ENCODE results near the gene NEIL1.
"Not testable (repeated sequence)": the region's sequence is repeated elsewhere in the genome, so short reads cannot be mapped to it uniquely, and the experiment has no call there.

NEIL1 gene

DNA sequence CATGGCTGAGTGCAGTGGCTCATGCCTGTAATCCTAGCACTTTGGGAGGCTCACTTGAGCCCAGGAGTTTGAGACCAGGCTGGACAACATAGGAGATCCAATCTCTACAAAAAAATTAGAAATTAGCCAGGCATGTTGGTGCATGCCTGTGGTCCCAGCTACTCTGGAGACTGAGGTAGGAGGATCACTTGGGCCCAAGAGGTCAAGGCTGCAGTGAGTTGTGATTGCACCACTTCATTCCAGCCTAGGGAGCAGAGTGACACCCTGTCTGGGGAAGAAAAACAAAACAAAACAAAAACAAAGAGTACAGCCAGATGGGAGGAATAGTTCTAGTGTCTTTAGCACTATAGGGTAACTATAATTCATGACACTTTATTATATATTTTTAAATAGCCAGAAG lies 37.1 kb upstream of the NEIL1 start:
- no peaks in the 10 kb centered on the region for H3K36me3 ChIP-seq (ENCODE audit: control insufficient read depth in 1 of 2, insufficient read depth in 2 of 2, low read depth in 1 of 2, low read length in 2 of 2)
- H3K4ac ChIP-seq (ENCODE audit: low read depth in 1 of 2, low read length in 2 of 2): no peak overlapping the region
- no peak overlapping the region for H3K4me3 ChIP-seq (ENCODE audit: insufficient read depth in 1 of 2, low read depth in 1 of 2, low read length in 2 of 2)
- H2BK15ac ChIP-seq (ENCODE audit: low read depth, poor library complexity, severe bottlenecking): no peak overlapping the region
- no peak overlapping the region for H3K9ac ChIP-seq (ENCODE audit: low read length)
- no peak overlapping the region for H4K8ac ChIP-seq (ENCODE audit: low read length)
- H3K23ac ChIP-seq (ENCODE audit: low read length in 2 of 2): no peak overlapping the region
- H3K27me3 ChIP-seq (ENCODE audit: control insufficient read depth in 1 of 2, insufficient read depth in 1 of 2, low read length in 2 of 2): peaks cover 12 to 68% of the 10 kb centered on the region in 2 experiments
- H3K14ac ChIP-seq (ENCODE audit: low read length in 2 of 2): no peak overlapping the region
- H3K79me1 ChIP-seq (replicated peaks; ENCODE audit: low read length, poor library complexity, severe bottlenecking): no peaks in the 10 kb centered on the region
- no peak overlapping the region for H3K27ac ChIP-seq (ENCODE audit: low read length, poor library complexity, severe bottlenecking)
- H2AFZ ChIP-seq (ENCODE audit: low read depth, low read length): no peak overlapping the region
- H3K18ac ChIP-seq (ENCODE audit: low read depth in 1 of 2, low read length in 2 of 2): peak overlapping the region in 1 of 2 experiments; percentile 24
- H2BK5ac ChIP-seq (ENCODE audit: low read depth, low read length, poor library complexity, severe bottlenecking): no peak overlapping the region
- H3K9me3 ChIP-seq (ENCODE audit: control insufficient read depth, low read length): no peaks in the 10 kb centered on the region
- DNase-seq: peak; percentile 28
- no peak overlapping the region for H2BK12ac ChIP-seq (ENCODE audit: low read length in 2 of 2)
- no peak overlapping the region for H2BK120ac ChIP-seq (ENCODE audit: low read depth, low read length)
- no peak overlapping the region for H2AK5ac ChIP-seq (ENCODE audit: low read length, severe bottlenecking)
- H4K91ac ChIP-seq (ENCODE audit: low read length): no peak overlapping the region
- H3K4me2 ChIP-seq (ENCODE audit: low read length, poor library complexity, severe bottlenecking): no peak overlapping the region
- H3K4me1 ChIP-seq (ENCODE audit: control insufficient read depth, insufficient read depth, low read depth, low read length): peaks cover 6% of the 10 kb centered on the region

DNA sequence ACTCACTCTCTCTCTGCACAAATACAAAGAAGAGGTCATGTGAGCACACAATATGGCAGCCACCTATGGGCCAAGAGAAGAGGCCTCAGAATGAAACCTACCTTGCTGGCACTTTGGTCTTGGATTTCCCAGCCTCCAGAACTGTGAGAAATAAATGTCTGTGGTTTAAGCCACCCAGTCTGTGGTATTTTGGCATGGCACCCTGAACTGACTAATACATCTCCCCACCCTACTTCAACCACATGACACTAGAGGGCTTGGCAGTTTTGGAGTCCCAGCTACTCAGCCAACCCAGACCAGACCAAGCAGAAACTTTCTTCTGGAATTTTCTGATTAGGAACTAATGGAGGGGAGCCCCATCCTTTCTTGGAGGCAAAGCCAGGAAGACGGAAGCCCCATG lies 34.3 kb upstream of the NEIL1 start:
- H4K8ac ChIP-seq (ENCODE audit: low read length); H3K4ac ChIP-seq (ENCODE audit: low read depth in 1 of 2, low read length in 2 of 2); H2BK12ac ChIP-seq (ENCODE audit: low read length in 2 of 2); H2AFZ ChIP-seq (ENCODE audit: low read depth, low read length); H2BK120ac ChIP-seq (ENCODE audit: low read depth, low read length); H2AK5ac ChIP-seq (ENCODE audit: low read length, severe bottlenecking); H3K4me3 ChIP-seq (ENCODE audit: insufficient read depth in 1 of 2, low read depth in 1 of 2, low read length in 2 of 2); DNase-seq; H3K18ac ChIP-seq (ENCODE audit: low read depth in 1 of 2, low read length in 2 of 2); H3K36me3 ChIP-seq (ENCODE audit: control insufficient read depth in 1 of 2, insufficient read depth in 2 of 2, low read depth in 1 of 2, low read length in 2 of 2); H3K14ac ChIP-seq (ENCODE audit: low read length in 2 of 2); H3K9ac ChIP-seq (ENCODE audit: low read length); H4K91ac ChIP-seq (ENCODE audit: low read length); H3K4me2 ChIP-seq (ENCODE audit: low read length, poor library complexity, severe bottlenecking); H3K9me3 ChIP-seq (ENCODE audit: control insufficient read depth, low read length); H3K4me1 ChIP-seq (ENCODE audit: control insufficient read depth, insufficient read depth, low read depth, low read length); H3K79me1 ChIP-seq (replicated peaks; ENCODE audit: low read length, poor library complexity, severe bottlenecking); H3K27ac ChIP-seq (ENCODE audit: low read length, poor library complexity, severe bottlenecking); H2BK15ac ChIP-seq (ENCODE audit: low read depth, poor library complexity, severe bottlenecking); H3K23ac ChIP-seq (ENCODE audit: low read length in 2 of 2); H2BK5ac ChIP-seq (ENCODE audit: low read depth, low read length, poor library complexity, severe bottlenecking): not testable (repeated sequence)
- WGBS: 95% methylated on average over 1 of the region's 1 CpG
- H3K27me3 ChIP-seq (ENCODE audit: control insufficient read depth in 1 of 2, insufficient read depth in 1 of 2, low read length in 2 of 2): peaks cover 0 to 54% of the 10 kb centered on the region in 2 experiments

DNA sequence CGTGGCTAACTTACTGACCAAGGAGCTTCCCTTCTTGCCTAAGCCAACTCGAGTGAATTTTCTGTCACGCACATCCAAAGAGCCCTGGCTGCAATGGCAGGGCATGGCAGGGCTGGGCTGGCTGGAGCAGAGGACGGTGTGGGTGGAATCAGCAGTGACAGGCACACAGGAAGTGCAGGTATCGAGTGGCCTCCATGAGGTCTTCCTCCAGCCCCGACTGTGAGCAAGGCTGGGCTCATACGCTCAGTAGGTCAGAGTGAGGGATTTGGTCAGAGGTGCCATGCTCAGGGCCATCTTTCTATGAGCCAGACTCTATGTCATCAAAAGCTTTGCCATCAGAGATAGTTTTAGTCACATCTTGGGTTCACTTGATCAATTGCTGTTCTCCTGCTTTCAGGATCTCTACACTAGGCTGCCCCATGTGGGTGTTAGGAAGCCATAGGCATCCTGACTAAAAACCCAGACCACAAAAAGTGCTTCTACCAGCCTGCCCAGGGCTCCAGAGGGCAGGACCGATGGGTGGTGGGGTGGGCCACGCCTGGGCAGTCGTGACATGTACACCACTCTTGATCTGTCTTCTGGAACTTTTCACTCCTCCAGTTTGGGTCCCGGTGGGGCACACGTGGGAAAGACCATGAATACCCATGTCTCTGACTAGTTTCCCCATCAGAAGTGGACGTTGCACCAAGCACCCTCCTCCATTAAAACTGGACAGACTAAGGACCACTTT lies 33.6 kb upstream of the NEIL1 start:
- no peak overlapping the region for H3K18ac ChIP-seq (ENCODE audit: low read depth in 1 of 2, low read length in 2 of 2)
- H2AFZ ChIP-seq (ENCODE audit: low read depth, low read length): no peak overlapping the region
- H4K91ac ChIP-seq (ENCODE audit: low read length): no peak overlapping the region
- H2AK5ac ChIP-seq (ENCODE audit: low read length, severe bottlenecking): no peak overlapping the region
- no peak overlapping the region for H2BK120ac ChIP-seq (ENCODE audit: low read depth, low read length)
- H3K36me3 ChIP-seq (ENCODE audit: control insufficient read depth in 1 of 2, insufficient read depth in 2 of 2, low read depth in 1 of 2, low read length in 2 of 2): no peaks in the 10 kb centered on the region
- no peak overlapping the region for H2BK15ac ChIP-seq (ENCODE audit: low read depth, poor library complexity, severe bottlenecking)
- H3K23ac ChIP-seq (ENCODE audit: low read length in 2 of 2): no peak overlapping the region
- H3K4ac ChIP-seq (ENCODE audit: low read depth in 1 of 2, low read length in 2 of 2): no peak overlapping the region
- no peak overlapping the region for H3K9ac ChIP-seq (ENCODE audit: low read length)
- H3K79me1 ChIP-seq (replicated peaks; ENCODE audit: low read length, poor library complexity, severe bottlenecking): no peaks in the 10 kb centered on the region
- no peak overlapping the region for H2BK5ac ChIP-seq (ENCODE audit: low read depth, low read length, poor library complexity, severe bottlenecking)
- H2BK12ac ChIP-seq (ENCODE audit: low read length in 2 of 2): no peak overlapping the region
- peaks cover 0 to 52% of the 10 kb centered on the region in 2 experiments for H3K27me3 ChIP-seq (ENCODE audit: control insufficient read depth in 1 of 2, insufficient read depth in 1 of 2, low read length in 2 of 2)
- no peak overlapping the region for H3K14ac ChIP-seq (ENCODE audit: low read length in 2 of 2)
- no peaks in the 10 kb centered on the region for H3K9me3 ChIP-seq (ENCODE audit: control insufficient read depth, low read length)
- no peak overlapping the region for H3K27ac ChIP-seq (ENCODE audit: low read length, poor library complexity, severe bottlenecking)
- DNase-seq: no peak
- peaks cover 3% of the 10 kb centered on the region for H3K4me1 ChIP-seq (ENCODE audit: control insufficient read depth, insufficient read depth, low read depth, low read length)
- no peak overlapping the region for H3K4me3 ChIP-seq (ENCODE audit: insufficient read depth in 1 of 2, low read depth in 1 of 2, low read length in 2 of 2)
- no peak overlapping the region for H4K8ac ChIP-seq (ENCODE audit: low read length)
- H3K4me2 ChIP-seq (ENCODE audit: low read length, poor library complexity, severe bottlenecking): no peak overlapping the region
- 85% methylated on average over 13 of the region's 13 CpGs for WGBS

DNA sequence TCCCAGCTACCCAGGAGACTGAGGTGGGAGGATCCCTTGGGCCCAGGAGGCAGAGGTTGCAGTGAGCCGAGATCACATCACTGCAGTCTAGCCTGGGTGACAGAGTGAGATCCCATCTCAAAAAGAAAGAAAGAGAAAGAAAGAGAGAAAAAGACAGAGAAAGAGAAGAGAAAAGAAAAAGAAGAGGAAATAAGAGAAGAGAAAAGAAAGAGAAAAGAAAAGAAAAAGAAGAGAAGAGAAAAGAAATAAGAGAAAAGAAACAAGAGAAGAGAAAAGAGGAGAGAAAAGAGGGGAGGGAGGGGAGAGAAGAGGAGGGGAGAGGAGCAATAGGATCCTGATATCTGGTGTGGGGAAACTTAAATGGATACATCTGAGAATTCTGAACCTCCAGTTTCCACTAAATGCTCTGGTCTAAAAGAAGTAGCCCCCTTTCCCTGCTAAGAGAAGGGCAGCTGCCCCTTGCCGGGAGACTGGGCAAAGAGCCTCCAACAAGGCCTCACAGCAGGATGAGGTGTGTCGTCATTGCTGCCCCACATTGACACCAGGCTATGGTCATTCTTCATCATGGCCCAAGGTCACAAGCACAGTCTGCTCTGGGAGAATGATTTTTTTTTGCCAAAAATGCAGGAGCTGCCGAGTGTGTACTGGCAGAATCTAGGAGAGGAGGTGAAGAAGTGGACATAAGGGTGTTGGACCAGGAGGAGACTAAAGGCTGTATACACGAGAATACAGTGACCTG lies 32.1 kb upstream of the NEIL1 start:
- H2BK120ac ChIP-seq (ENCODE audit: low read depth, low read length): no peak overlapping the region
- 80% methylated on average over 5 of the region's 5 CpGs for WGBS
- no peak overlapping the region for H2BK15ac ChIP-seq (ENCODE audit: low read depth, poor library complexity, severe bottlenecking)
- no peaks in the 10 kb centered on the region for H3K9me3 ChIP-seq (ENCODE audit: control insufficient read depth, low read length)
- H2BK12ac ChIP-seq (ENCODE audit: low read length in 2 of 2): no peak overlapping the region
- H3K9ac ChIP-seq (ENCODE audit: low read length): no peak overlapping the region
- no peak overlapping the region for H4K91ac ChIP-seq (ENCODE audit: low read length)
- no peaks in the 10 kb centered on the region for H3K79me1 ChIP-seq (replicated peaks; ENCODE audit: low read length, poor library complexity, severe bottlenecking)
- H3K27ac ChIP-seq (ENCODE audit: low read length, poor library complexity, severe bottlenecking): no peak overlapping the region
- H3K4me3 ChIP-seq (ENCODE audit: insufficient read depth in 1 of 2, low read depth in 1 of 2, low read length in 2 of 2): no peak overlapping the region
- H2AK5ac ChIP-seq (ENCODE audit: low read length, severe bottlenecking): no peak overlapping the region
- H3K14ac ChIP-seq (ENCODE audit: low read length in 2 of 2): no peak overlapping the region
- no peak overlapping the region for H3K18ac ChIP-seq (ENCODE audit: low read depth in 1 of 2, low read length in 2 of 2)
- no peak overlapping the region for H2BK5ac ChIP-seq (ENCODE audit: low read depth, low read length, poor library complexity, severe bottlenecking)
- H3K27me3 ChIP-seq (ENCODE audit: control insufficient read depth in 1 of 2, insufficient read depth in 1 of 2, low read length in 2 of 2): peaks cover 0 to 38% of the 10 kb centered on the region in 2 experiments
- peaks cover under 1% of the 10 kb centered on the region for H3K4me1 ChIP-seq (ENCODE audit: control insufficient read depth, insufficient read depth, low read depth, low read length)
- H3K4me2 ChIP-seq (ENCODE audit: low read length, poor library complexity, severe bottlenecking): no peak overlapping the region
- H2AFZ ChIP-seq (ENCODE audit: low read depth, low read length): no peak overlapping the region
- H4K8ac ChIP-seq (ENCODE audit: low read length): no peak overlapping the region
- H3K23ac ChIP-seq (ENCODE audit: low read length in 2 of 2): no peak overlapping the region
- DNase-seq: no peak
- H3K36me3 ChIP-seq (ENCODE audit: control insufficient read depth in 1 of 2, insufficient read depth in 2 of 2, low read depth in 1 of 2, low read length in 2 of 2): no peaks in the 10 kb centered on the region
- no peak overlapping the region for H3K4ac ChIP-seq (ENCODE audit: low read depth in 1 of 2, low read length in 2 of 2)
